ENCODE results near the gene USF3.
"Not testable (repeated sequence)": the region's sequence is repeated elsewhere in the genome, so short reads cannot be mapped to it uniquely, and the experiment has no call there.

USF3 gene

DNA sequence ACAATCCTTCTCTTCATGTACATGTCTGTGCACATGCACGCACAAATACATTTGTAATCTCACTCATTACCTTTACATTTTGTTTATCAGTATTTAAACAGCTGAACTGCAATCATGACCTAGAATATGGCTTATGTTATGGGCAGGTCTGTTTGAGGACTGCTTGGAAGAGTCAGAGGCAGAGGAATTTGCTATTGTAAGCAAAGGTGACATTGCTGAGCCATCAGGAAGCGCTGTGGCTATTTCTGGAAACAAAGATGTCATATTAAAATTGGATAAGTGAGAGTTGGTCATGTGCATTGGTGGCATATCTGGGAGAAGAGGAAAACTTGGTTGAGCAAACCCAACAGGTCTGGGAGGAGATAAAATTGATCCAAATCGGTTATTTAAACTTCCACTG lies 41.6 kb downstream of the USF3 start:
- DNase-seq (ENCODE audit: low spot score) = no peak

GRCh38 chr3:113654310-113654709 lies 42.1 kb downstream of the USF3 start:
- no peak for DNase-seq (ENCODE audit: low spot score)

DNA sequence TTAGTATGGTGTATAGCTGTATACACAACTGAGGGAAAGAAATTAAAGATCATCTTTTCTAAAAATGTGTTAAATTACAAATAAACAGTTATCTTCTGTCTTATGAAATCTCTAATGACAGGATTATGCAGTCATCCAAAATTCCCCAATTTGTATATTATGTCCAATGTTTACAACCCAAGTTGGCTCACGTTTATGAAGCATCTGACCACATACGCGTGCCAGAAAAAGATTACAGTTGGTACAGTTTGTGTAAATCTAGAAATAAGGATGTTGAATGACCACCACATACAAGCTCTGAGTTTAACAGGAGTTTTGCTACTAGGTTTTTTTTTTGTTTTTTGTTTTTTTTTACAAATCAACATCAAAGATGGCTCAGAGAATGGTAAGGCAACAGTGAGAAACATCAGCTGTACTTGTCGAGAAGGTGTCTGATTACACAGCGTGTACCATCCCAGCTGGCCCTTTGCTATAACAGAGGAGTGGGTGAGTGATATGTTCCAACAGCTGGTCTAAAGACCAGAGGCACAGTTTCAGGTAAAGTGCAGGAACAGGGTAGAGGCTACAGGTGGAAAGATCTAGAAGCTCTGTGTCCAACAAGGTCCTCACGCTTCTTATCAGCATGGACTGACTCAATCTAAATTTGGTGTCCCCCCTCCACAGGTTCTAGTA lies 47.1 kb downstream of the USF3 start:
- no peak for DNase-seq (ENCODE audit: low spot score)

DNA sequence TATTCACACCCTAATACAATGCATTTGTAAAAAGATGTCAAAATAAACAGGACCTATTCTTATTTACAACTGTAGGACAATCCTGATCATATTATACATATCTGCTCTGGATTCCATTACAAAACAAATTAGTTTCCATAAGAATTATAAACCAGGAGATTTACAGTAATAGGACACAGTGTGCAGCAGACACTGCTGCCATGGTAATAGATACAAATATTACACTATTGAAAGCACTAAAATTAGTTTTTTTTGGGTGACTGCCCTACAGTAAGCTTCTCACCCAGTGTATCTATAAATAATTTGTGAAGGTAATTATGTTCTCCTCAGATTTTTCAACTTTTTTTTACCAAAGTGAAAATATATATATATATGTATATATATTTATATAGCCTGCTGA lies 47.9 kb downstream of the USF3 start:
- no peak for DNase-seq (ENCODE audit: low spot score)

- DNase-seq (ENCODE audit: low spot score) = no peak
These were observed 52.9 kb downstream of the USF3 start for GRCh38 chr3:113643583-113643982.

- no peak for DNase-seq (ENCODE audit: low spot score)
These were observed 57.5 kb downstream of the USF3 start for GRCh38 chr3:113638910-113639309.

DNA sequence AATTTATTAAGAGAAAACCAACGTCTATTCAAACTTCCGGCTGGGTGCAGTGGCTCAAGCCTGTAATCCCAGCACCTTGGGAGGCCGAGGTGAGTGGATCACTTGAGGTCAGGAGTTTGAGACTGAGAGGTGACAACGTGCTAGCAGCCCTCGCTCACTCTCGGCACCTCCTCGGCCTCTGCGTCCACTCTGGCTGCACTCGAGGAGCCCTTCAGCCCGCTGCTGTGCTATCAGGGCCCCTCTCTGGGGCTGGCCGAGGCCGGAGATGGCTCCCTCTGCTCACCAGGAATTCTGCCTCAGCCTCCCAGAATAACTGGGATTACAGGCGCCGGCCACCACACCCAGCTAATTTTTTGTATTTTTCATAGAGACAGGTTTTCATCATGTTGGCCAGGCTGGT lies 58.7 kb downstream of the USF3 start:
- DNase-seq (ENCODE audit: low spot score) = no peak

- not testable (repeated sequence) for DNase-seq (ENCODE audit: low spot score)
These were observed 60.4 kb downstream of the USF3 start for GRCh38 chr3:113636034-113636433.

- no peak for DNase-seq (ENCODE audit: low spot score)
These were observed 61.5 kb downstream of the USF3 start for GRCh38 chr3:113634782-113635474.

- no peak for DNase-seq (ENCODE audit: low spot score)
These were observed 64.9 kb downstream of the USF3 start for GRCh38 chr3:113631573-113631972.

DNA sequence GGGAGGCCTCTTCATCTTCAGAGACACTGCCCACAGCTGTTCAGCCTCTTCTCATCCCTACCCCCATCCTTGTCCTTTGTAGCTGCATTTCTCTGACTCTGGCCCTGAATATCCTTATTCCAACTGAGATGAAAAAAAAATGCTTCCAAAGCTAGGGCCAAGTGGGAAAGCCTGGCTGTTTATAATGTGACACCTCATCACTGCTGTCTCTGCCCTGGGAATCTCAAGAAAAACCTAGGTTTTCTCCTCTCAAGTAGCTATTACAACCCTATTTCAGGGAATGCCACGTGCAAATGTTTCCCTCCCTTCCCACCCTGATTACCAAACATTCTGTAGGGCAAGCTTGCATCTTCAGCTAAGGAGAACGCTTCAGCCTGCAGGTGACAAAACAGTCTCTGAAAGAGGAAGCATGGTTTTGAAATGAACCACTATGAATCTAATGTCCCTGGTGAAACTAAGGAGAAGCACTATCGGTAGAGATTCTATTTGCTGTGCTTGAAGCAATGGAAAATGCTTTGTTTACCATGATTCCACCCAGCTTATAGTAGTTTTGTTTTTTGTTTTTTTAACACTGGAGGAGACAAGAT lies 65.4 kb downstream of the USF3 start:
- DNase-seq (ENCODE audit: low spot score) = no peak

- DNase-seq (ENCODE audit: low spot score) = no peak
These were observed 66.6 kb downstream of the USF3 start for GRCh38 chr3:113629584-113630421.

DNA sequence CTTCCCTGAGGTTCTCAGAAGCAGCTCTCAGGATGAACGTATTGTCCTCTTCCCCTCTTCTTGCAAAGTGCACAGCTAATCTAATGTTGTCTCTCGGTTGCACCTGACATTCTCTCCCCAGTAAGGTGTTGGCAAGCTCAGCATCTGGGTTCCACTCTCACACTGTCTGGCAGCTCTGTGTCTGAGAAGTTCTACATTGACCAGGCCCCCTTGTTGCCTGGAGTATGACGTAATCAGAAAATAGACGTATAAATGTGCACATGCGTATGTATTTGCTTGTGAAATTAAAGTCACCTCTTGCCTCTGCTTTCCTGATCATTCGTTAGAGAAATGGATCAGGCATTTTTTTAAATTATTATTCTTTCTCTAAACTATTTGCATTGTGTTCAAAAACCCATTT lies 67.7 kb downstream of the USF3 start:
- DNase-seq (ENCODE audit: low spot score) = no peak

DNA sequence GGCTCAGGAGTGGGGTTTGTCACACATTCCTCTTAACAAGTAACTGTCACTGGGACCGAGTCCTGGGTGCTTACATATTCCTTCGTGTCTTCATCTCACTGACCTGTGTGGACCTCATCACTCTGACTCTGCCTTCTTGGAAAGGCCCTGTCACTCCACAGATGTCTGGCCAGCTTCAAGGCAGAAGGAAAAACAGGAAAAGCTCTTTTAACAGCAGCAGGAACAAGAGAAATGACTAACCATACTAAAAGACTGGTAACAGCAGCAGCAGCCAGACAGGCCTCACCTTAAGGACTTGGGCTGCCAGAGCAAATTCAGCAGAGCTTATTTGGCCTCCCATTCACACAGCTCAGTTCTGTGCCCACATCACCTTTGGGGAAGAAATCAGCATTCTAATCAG lies 68.1 kb downstream of the USF3 start:
- no peak for DNase-seq (ENCODE audit: low spot score)

- peak; percentile 63 for DNase-seq (ENCODE audit: low spot score)
These were observed 69.7 kb downstream of the USF3 start for GRCh38 chr3:113626503-113627371.

DNA sequence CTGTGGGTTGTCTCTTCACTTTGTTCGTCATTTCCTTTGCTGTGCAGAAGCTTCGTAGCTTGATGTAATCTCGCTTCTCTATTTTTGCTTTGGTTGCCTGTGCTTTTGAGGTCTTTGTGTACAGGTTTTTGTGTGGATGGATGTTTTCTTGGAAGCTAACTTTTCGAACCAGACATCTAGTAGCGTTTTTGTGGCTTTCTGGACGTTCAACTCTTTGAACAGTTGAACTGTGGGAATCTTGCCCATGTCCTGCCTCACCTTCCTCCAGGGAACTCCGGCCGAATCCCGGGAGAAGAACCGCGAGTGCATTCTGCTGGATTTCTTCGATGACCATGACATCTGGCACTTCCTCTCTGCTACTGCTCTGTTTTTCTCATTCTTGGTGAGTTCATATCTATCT lies 70.6 kb downstream of the USF3 start:
- no peak for DNase-seq (ENCODE audit: low spot score)

DNA sequence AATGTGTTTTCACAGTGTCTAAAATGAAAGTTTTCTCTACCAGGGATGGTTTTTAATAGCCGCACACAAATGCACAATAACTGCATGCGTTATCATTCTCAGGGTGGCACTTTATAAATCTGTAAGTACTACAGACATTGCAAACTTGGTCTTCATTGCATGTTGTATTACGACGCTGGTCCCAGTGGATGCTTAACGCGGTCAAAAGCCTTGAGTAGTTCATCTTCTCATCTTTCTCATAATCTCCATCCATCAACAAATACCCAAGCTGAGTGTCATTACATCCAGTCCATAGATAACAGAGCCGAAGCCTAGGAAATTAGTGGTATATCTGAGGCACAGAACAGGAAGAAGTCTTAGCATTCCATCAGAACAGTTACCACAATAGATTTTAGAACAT lies 72.6 kb downstream of the USF3 start:
- DNase-seq (ENCODE audit: low spot score) = no peak

- DNase-seq (ENCODE audit: low spot score) = no peak
These were observed 73.1 kb downstream of the USF3 start for GRCh38 chr3:113623324-113623723.

GRCh38 chr3:113620091-113620490 lies 76.4 kb downstream of the USF3 start:
- no peak for DNase-seq (ENCODE audit: low spot score)

DNA sequence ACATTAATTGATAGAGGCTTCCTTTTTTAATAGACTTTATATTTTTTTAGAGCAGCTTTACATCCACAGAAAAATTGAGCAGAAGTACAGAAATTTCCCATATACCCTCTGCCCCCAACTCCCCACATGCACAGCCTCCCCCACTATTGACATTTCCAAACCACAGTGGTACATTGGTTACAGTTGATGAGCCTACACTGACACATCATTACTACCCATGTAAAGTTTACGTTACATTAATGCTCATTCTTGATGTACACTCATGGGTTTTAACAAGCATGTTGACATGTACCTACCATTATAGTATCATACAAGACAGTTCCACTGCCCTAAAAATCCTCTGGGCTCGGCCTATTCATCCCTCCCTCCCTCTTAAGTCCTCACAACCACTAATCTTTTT lies 78.7 kb downstream of the USF3 start:
- no peak for DNase-seq (ENCODE audit: low spot score)

DNA sequence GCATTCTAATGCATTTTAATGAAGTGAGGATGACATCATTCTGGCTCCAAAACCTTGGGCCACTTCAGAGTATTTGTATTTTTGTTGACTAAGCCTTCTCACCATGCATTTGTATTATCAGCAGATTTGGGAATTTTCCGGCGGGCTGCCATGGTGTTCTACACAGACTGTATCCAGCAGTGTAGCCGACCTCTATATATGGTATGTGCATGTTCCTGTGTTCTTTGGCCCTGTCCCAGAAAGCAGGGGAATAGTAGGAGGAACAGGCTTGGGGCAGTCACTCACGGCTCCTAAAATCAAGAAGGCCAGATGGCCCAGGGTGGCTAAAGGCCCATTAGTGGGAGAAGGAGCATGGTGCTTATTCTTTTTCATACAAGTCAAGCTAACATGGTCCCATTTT lies 80.5 kb downstream of the USF3 start:
- DNase-seq (ENCODE audit: low spot score) = no peak

- no peak for DNase-seq (ENCODE audit: low spot score)
These were observed 82.0 kb downstream of the USF3 start for GRCh38 chr3:113614402-113614801.
